Activated naive CD4-positive, alpha-beta T cell treated with anti-CD3 and anti-CD28 coated beads, Interleukin-2, amount 50 U/mL, for 72 hours (primary cell): ENCODE results near the gene ZNF175. TPM values are rescaled to one million over a fixed set of nuclear protein-coding genes. Genes with fewer than 3 reads are reported as not detected.
"Not testable (repeated sequence)": the region's sequence is repeated elsewhere in the genome, so short reads cannot be mapped to it uniquely, and the experiment has no call there.

Experiments
- ATAC-seq, 2 donors: fragments of 150-1000 bp; cut with Tn5 transposase; 2 replicates each; pipeline ENCODE4 v1.10.0; 2021; ENCODE audit warnings: mild to moderate bottlenecking in 2 of 2, moderate library complexity in 2 of 2
- DNase-seq, 2 donors: peaks; one replicate each; pipeline ENCODE4 v3.0.0; 2021 to 2022; ENCODE audit warnings: low spot score in 2 of 2
- H3K27ac Mint-ChIP-seq, 2 donors: one replicate each; pipeline ENCODE4 v1.8.0; 2022; ENCODE audit warnings: mild to moderate bottlenecking in 2 of 2, mixed read lengths in 2 of 2
- H3K36me3 Mint-ChIP-seq, 2 donors: one replicate each; pipeline ENCODE4 v1.8.0; 2022; ENCODE audit warnings: mixed read lengths in 2 of 2
- H3K9me3 Mint-ChIP-seq, 2 donors: one replicate each; pipeline ENCODE4 v1.8.0; 2022; ENCODE audit warnings: mixed read lengths in 2 of 2
- total RNA-seq, 2 donors: library from RNA; stranded (reverse); gene quantifications; one replicate each; pipeline ENCODE4 v1.2.3, GENCODE V29; 2022

ZNF175 gene
- total RNA-seq, 2 donors from 2014 or later: 11.3 to 14.2 TPM

GRCh38 chr19:51598159-51598915 lies 27.3 kb downstream of the ZNF175 start:
- Mint-ChIP-seq H3K9me3 (peaks cover 3 to 12% of the 10 kb centered on the region in 2 donors), H3K36me3 (peaks cover 12 to 18% of the 10 kb centered on the region in 2 donors), H3K27ac (no peak overlapping the region)
- DNase-seq: no peak
- ATAC-seq: no peak

- H3K27ac Mint-ChIP-seq: no peak overlapping the region
- no peak for ATAC-seq
- DNase-seq: no peak
- H3K9me3 Mint-ChIP-seq: peaks cover 4 to 13% of the 10 kb centered on the region in 2 donors
- peaks cover 10 to 19% of the 10 kb centered on the region in 2 donors for H3K36me3 Mint-ChIP-seq
Observed at GRCh38 chr19:51599084-51599483, 28.0 kb downstream of the ZNF175 start.

GRCh38 chr19:51600940-51601580 lies 30.0 kb downstream of the ZNF175 start:
- peaks cover 0 to 27% of the 10 kb centered on the region in 2 donors for H3K36me3 Mint-ChIP-seq
- H3K27ac Mint-ChIP-seq: no peak overlapping the region

GRCh38 chr19:51602189-51602854 lies 31.2 kb downstream of the ZNF175 start:
- no peak for ATAC-seq
- H3K27ac Mint-ChIP-seq: peak overlapping the region in 1 of 2 donors; percentile 62

More at GRCh38 chr19:51600940-51601580, 30.0 kb downstream of the ZNF175 start:
- H3K9me3 Mint-ChIP-seq: peaks cover 7 to 8% of the 10 kb centered on the region in 2 donors
- ATAC-seq (peak in 1 of 2 donors; percentile 22), DNase-seq (no peak)

GRCh38 chr19:51607077-51607476 lies 36.0 kb downstream of the ZNF175 start:
- Mint-ChIP-seq H3K36me3 (peaks cover 0 to 36% of the 10 kb centered on the region in 2 donors), H3K9me3 (peaks cover 7 to 21% of the 10 kb centered on the region in 2 donors), H3K27ac (peak overlapping the region in 1 of 2 donors; percentile 0)
- peak in 1 of 2 donors; percentile 41 for DNase-seq
- peak; percentile 95 for ATAC-seq

More at GRCh38 chr19:51602189-51602854, 31.2 kb downstream of the ZNF175 start:
- Mint-ChIP-seq H3K9me3 (peaks cover 7 to 10% of the 10 kb centered on the region in 2 donors), H3K36me3 (peaks cover 0 to 31% of the 10 kb centered on the region in 2 donors)
- DNase-seq: no peak

- ATAC-seq: peak in 1 of 2 donors; percentile 43
- Mint-ChIP-seq H3K27ac (no peak overlapping the region), H3K36me3 (peaks cover 8 to 35% of the 10 kb centered on the region in 2 donors), H3K9me3 (peaks cover 11 to 27% of the 10 kb centered on the region in 2 donors)
- DNase-seq: peak in 1 of 2 donors; percentile 78
Observed at GRCh38 chr19:51607920-51608562, 37.0 kb downstream of the ZNF175 start.

GRCh38 chr19:51610576-51610975 lies 39.5 kb downstream of the ZNF175 start:
- H3K9me3 Mint-ChIP-seq: peaks cover 7 to 21% of the 10 kb centered on the region in 2 donors
- ATAC-seq: no peak
- DNase-seq: no peak
- H3K36me3 Mint-ChIP-seq: peaks cover 9 to 28% of the 10 kb centered on the region in 2 donors
- H3K27ac Mint-ChIP-seq: no peak overlapping the region

- ATAC-seq (no peak), DNase-seq (no peak)
- Mint-ChIP-seq H3K36me3 (peaks cover 9 to 17% of the 10 kb centered on the region in 2 donors), H3K27ac (no peak overlapping the region), H3K9me3 (peaks cover 7 to 14% of the 10 kb centered on the region in 2 donors)
Observed at GRCh38 chr19:51614789-51615188, 43.7 kb downstream of the ZNF175 start.

- Mint-ChIP-seq H3K9me3 (peaks cover 7 to 14% of the 10 kb centered on the region in 2 donors), H3K27ac (no peak overlapping the region), H3K36me3 (peaks cover 9 to 17% of the 10 kb centered on the region in 2 donors)
- no peak for DNase-seq
- ATAC-seq: no peak
Observed at GRCh38 chr19:51615991-51616390, 44.9 kb downstream of the ZNF175 start.

GRCh38 chr19:51621178-51621577 lies 50.1 kb downstream of the ZNF175 start:
- no peak for ATAC-seq
- no peaks in the 10 kb centered on the region for H3K36me3 Mint-ChIP-seq
- H3K9me3 Mint-ChIP-seq: no peaks in the 10 kb centered on the region
- DNase-seq: no peak
- H3K27ac Mint-ChIP-seq: no peak overlapping the region

- ATAC-seq (no peak), DNase-seq (no peak)
- Mint-ChIP-seq H3K27ac (no peak overlapping the region), H3K36me3 (no peaks in the 10 kb centered on the region), H3K9me3 (no peaks in the 10 kb centered on the region)
Observed at GRCh38 chr19:51626675-51627074, 55.6 kb downstream of the ZNF175 start.

- no peak for DNase-seq
- Mint-ChIP-seq H3K27ac (no peak overlapping the region), H3K36me3 (no peaks in the 10 kb centered on the region), H3K9me3 (no peaks in the 10 kb centered on the region)
- no peak for ATAC-seq
Observed at GRCh38 chr19:51627491-51628138, 56.5 kb downstream of the ZNF175 start.

- ATAC-seq (no peak), DNase-seq (no peak)
- H3K27ac Mint-ChIP-seq: no peak overlapping the region
- H3K36me3 Mint-ChIP-seq: no peaks in the 10 kb centered on the region
- H3K9me3 Mint-ChIP-seq: no peaks in the 10 kb centered on the region
Observed at GRCh38 chr19:51628153-51628939, 57.3 kb downstream of the ZNF175 start.

- not testable (repeated sequence) for ATAC-seq, H3K9me3 Mint-ChIP-seq, DNase-seq, H3K36me3 Mint-ChIP-seq, H3K27ac Mint-ChIP-seq
Observed at GRCh38 chr19:51630315-51630714, 59.2 kb downstream of the ZNF175 start, which contains the start of gene SIGLEC5. Gene SIGLEC5, minus strand, starts transcription at chr19:51630401. Its CDS starts 66 bp downstream, at chr19:51630335.

GRCh38 chr19:51632126-51632525 lies 61.0 kb downstream of the ZNF175 start:
- ATAC-seq (no peak), DNase-seq (no peak)
- Mint-ChIP-seq H3K9me3 (peaks cover 0 to 4% of the 10 kb centered on the region in 2 donors), H3K36me3 (no peaks in the 10 kb centered on the region), H3K27ac (no peak overlapping the region)
